Skin of body (tissue), 3 donors: Measurements from ENCODE around the gene RNMT. TPM values are rescaled to one million over a fixed set of nuclear protein-coding genes. Genes with fewer than 3 reads are reported as not detected.
A peak's percentile ranks its signal among the peaks of the same experiment; 100 is the strongest.

Experiments
- DNase-seq: peaks from one replicate; lab custom pipeline; 2025; lab: John Stamatoyannopoulos, UW
- small RNA-seq: library from RNA; depleted of rRNA; stranded (forward); fragments of <200 nt; gene quantifications from one replicate; pipeline ENCODE3, GENCODE V24; 2014; ENCODE audit warnings: low replicate concordance
- total RNA-seq: library from RNA; depleted of rRNA; stranded (reverse); fragments of >200 nt; gene quantifications from one replicate; pipeline ENCODE4 v1.2.3, GENCODE V29; 2014

Gene RNMT
- total RNA-seq, 1 donor from 2014 or later, result 34.9 TPM

DNA sequence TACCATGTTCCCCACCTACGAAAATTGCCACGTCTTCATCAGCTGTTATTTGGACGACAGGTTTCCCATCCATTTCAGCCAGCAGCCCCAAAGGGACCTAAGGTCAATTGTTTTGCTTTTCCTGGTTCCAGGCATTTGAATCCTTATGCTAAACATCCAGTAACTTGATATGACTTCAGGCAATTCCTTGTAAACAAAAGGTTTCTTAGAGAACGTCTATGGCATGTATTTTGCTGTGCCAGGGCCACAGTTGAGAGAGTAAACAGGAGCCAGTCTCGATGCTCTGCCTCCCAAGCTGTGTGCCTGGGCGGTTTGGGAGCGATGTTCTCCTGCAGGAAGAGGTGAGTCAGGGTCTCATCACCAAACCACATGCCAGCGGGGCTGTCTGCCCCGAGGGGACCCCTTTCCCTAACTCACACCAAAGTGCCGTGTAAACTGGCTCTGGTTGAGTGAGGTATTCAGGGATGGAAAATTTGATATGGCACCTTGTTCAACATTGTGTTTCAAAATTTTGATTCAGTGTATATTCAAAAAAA lies 84.5 kb downstream of the RNMT start:
- DNase-seq, result no peak

DNA sequence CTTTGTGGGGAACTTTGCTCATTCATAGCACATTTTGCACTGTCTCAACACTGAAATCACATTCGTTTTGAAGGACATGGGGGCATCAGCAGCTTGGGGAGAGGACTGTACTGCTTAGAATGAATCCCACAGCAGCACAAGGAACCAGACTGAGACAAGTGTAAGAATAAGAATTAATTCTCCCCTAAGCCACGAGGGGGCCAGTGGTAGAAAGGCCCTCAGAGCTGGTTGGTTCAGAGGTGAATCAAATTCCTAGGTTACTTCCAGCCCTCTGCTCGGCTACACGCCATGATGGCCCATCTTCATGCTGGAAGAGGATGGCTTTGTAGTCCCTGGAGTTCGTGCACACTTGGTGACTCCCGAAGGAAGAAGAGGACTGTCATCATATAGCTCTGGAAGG lies 85.5 kb downstream of the RNMT start:
- DNase-seq, result no peak

DNA sequence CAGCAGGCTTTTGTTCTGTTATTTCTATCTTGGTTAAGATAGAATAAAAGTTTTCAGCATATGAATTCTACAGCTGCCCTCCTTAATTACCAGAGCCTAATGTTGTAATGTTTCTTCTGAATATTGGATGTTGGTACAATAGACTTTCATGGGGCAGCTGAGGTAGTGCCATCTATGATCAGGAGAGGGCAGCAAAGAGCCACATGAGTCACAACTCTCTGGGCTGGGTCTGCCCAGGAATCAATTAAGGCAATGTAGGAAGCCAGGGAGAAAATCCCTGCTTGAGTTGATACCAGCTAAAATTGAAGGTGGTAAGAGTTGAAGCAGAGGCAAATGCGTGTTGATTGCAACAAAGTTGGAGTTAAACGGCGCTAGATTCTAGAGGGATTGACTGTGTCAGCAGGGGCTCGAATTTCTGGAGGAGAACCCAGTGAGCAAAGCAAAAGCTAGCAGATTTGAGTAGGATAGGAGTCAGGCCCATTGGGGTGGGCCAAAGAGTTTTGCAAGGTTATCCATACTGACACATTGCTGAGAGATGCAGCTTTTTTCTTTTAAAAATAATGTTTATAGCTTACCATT lies 86.9 kb downstream of the RNMT start:
- DNase-seq, result peak; percentile 10

Small RNA genes within 50 kb of the gene (small RNA-seq; reads per million reads assigned to genes)
- gene AP001525.1 (not detected), gene RN7SL362P (not detected)

Other genes with a start within 250 kb of the RNMT start
- 18.1 TPM for gene FAM210A, start 115 bp upstream of the RNMT start, total RNA-seq
- not detected for gene MC5R, start 97.5 kb downstream of the RNMT start, total RNA-seq
- gene MC2R, start 188.9 kb downstream of the RNMT start, total RNA-seq, result not detected